HG02981 (cell line): ENCODE measurements around the gene PLXDC2.
"Not testable (repeated sequence)": the region's sequence is repeated elsewhere in the genome, so short reads cannot be mapped to it uniquely, and the experiment has no call there.

ENCODE experiments used
- ATAC-seq: cut with Tn5 transposase; IDR thresholded peaks from one replicate; pipeline ENCODE4 v1.9.1; 2021; ENCODE audit warnings: mild to moderate bottlenecking, moderate library complexity; ENCODE audit not compliant: unreplicated experiment

Gene PLXDC2

DNA sequence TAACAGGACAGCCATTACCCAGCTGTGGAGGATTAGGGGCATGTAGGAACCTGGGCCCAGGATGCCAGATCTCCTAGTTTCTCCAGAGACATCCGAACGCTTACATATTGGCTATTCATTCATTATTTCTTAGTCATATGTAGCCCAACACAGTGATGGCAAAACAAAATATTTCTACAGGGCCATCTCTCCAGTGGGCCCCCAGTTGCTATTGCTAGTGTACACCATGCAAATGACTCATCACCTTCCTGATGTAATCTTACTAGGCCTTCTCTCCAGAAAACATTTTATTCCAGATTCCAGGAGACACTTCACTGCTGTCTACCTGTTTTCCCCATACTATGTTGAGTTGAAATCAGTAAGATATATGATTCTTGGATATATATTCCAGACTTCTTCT lies 201.7 kb downstream of the PLXDC2 start:
- no peak for ATAC-seq

DNA sequence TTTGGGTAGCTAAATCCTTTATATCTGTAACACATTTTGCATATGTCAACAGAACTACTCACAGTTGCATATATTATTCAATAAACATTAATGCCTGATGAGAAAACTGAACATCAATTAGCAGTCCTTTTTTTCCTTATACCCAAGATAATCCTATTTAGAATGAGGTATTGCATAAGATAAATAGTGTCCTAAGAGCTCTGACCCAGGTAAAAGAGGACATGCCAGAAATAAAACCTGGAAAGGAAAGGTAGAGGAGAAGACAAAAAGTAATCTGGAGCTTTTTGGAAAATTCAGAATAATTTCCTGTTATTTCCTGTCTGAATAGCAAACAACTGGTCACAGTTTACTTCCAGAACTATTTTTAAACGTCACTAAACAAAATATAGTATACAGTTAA lies 204.4 kb downstream of the PLXDC2 start:
- no peak for ATAC-seq

DNA sequence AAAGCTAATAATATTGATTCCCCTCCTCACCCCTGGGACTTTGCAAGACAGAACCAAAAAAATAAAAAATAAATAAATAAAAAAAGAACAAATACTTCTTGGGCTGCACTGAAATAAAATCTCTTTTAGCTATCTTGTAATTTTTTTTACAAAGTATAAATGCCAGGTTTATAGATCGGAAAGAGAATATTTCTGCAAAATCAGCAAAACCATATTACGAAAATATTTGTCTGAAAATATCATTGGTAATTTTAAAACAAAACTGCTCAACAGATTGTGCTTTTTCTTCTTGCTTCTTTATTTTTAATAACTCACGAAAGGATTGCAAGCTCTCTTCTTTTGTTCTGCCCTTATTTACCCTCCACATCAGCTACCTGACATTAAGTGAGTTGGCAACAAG lies 213.3 kb downstream of the PLXDC2 start:
- ATAC-seq = no peak

- ATAC-seq = no peak
Observed at GRCh38 chr10:20033476-20033875, 217.2 kb downstream of the PLXDC2 start.

DNA sequence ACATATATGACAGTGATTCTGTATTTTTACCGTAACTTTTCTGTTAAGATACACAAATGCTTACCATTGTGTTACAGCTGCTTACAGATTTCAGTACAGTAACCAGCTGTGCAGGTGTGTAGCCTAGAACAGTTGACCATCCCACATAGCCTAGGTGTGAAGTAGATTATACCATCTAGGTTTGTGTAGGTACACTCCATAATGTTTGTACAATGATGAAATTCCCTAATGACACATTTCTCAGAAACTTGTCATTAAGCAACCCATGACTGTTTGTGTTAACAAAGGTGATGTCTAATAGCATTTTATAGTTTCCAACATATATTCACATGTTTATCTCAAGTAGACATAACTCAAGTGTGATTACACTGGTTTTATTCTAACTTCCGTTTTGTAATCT lies 218.5 kb downstream of the PLXDC2 start:
- no peak for ATAC-seq

GRCh38 chr10:20040012-20040411 lies 223.8 kb downstream of the PLXDC2 start:
- ATAC-seq = no peak

DNA sequence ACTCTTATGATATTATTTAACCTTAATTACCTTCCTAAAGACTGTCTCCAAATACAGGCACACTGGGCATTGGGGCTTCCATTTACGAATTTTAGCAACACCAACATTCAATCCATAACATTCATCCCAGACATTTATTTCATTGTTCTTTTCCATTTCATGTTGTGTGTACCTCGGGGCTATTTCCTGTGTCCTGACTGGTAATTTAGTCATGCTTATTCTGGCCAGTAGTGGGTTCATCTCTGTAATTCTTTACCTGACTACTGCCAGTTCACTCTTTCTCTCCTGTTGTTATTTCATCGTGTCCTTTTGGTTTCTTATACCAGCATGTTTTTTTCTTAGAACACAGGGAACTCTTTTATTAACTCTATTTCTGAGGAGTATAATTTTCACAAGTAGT lies 225.7 kb downstream of the PLXDC2 start:
- ATAC-seq = no peak

GRCh38 chr10:20045100-20045499 lies 228.9 kb downstream of the PLXDC2 start:
- ATAC-seq = not testable (repeated sequence)

DNA sequence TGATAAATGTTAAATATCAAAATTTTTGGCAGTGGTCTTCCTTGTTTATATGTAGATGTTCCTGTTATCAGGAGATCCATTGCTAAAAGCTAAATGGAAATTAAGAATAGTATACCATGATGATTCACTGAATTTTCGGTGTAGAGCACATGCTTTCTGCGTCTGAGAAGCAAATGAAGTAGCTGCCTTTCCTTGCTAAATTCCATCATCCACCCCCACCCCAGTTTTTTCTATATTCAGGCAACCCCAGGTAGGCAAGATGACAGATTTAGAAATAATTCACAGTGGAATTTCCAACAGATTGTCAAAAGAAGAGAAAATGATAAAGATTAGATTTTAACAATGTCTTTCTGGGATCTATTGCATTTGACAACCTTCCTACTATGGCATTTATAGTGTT lies 231.9 kb downstream of the PLXDC2 start:
- no peak for ATAC-seq

GRCh38 chr10:20058135-20058534 lies 241.9 kb downstream of the PLXDC2 start:
- no peak for ATAC-seq

DNA sequence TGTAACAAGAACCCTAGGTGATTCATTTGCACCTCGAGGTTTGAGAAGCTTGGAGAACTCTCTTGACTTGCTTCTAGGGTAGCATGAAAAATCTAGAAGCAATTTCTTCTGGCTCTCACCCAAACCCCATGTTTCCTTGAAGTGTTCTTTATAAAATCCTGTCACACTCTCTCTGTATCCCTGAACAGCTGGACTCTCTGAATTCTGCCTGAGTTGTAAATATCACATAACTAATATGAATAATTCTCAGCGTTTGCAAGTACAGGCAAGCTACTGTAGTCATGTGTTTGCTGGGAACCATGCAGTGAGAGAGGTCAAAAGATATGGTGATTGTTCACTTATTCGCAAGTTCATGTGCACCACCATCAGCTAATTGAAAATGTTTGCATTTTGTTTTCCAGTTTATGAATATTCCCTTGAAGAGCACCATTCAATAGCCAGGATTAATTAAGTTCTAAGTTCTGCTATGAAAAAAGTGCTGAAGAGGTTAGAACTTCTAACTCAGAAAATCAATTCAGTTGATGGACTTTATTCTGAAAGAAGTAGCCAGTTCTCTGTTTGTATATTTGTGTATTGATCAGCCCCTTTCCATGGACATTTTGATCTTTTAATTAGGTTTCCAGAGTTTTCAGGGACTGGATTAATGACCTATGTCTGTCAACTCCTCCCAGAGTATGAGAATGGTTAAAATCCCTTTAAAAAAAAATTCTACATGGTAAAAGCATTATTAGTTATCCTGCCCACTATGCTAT lies 243.0 kb downstream of the PLXDC2 start:
- no peak for ATAC-seq

GRCh38 chr10:20065814-20066213 lies 249.6 kb downstream of the PLXDC2 start:
- ATAC-seq = no peak

DNA sequence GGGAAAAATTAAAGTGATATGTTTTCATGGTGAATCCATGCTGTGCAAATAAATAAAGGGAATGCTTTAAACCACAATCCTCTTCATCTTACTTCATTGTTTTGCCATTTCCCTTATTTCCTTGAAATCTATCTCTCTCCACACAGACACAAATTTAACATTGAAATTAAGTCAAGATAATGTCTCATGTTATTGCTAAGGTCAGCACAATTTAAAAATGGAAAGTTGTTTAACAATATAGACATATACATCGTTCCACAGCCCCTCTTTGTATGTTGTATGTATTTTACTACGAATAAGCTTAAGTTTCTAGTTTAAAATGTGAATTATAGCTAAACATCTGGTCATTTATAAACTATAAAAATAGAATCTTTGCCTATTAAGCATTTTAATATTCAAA lies 256.9 kb downstream of the PLXDC2 start:
- no peak for ATAC-seq

DNA sequence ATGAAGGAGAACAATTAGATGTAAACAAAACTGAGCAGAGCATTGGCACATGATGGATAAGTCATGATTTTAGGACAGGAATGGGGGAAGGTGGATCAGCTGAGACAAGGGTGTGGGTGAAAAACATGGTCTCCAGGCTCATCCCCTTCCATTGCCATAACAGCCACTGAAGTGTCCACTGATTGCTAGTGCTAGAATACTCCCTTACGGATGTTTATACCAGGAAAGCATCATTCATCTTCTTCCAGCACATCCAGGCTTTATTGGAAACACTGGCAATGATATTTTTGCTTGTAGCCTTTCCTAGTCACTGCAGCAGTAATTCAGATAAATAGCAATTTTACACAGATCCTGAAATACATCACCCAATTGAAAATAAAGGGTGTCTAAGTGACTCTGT lies 259.5 kb downstream of the PLXDC2 start:
- no peak for ATAC-seq

DNA sequence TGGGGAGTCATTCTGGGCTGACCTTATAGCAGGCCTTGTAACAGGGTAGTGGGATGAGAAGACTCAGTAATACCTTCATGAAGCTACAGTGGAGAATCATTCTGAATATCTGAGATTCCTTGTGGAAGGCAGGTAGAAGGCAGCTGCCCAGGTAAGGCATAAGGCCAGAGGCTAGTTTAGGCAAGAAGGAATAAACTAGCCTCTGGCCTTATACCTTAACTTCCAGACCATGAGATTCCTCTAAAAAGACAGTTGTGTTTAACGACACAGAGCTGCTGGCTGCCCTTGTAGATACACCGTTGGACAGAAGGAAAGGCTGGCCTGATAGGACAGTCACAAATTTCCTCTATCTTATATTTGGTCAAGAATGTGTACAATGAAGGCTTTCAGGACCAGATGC lies 268.2 kb downstream of the PLXDC2 start:
- no peak for ATAC-seq

GRCh38 chr10:20085115-20085514 lies 268.9 kb downstream of the PLXDC2 start:
- no peak for ATAC-seq

DNA sequence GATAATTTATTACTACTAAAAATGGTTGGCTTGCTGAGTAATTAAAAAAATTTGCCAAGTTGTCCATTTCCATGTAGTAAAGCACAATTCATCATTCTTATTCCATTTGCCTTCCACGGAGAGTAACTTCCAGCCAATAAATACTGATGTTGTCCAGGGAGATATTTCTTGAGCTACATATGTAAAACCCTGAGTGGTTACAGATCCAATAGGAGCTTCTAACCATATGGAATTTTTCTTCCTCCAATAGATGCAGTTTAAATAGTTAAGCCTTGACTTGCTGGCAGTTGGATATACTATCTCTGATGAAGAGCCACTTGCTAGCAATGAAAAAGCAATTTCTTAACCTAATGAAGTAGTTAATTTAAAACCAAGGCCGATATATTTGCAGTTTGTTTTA lies 271.1 kb downstream of the PLXDC2 start:
- no peak for ATAC-seq

DNA sequence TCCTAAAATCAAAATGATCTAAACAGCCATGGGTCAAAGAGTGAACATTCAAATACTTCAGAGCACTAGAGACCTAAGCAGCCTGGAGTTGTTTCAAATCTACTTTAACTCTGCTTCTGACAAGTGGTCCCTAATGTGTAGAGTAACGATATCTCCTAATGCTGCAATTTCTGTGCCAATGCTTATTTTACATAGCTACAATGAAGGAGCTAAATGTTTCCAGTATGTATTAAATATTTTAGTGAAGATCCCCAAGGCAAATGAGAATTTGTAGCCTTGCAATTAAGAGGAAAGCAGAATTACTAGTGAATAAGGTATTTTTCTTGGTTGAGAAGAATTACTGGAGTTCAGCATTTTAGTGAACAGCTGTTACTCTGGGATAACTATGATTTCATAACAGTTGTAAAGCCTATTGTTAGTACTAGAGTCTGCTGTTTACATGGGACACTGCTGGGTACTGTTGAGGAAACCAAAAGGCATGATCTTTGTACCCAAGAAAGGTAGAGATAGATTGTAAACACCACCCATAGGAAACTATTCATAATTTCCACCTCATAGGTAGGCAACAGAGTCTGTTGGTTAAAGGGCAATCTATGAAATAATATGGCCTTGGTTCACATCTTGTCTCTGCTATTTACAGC lies 271.9 kb downstream of the PLXDC2 start:
- no peak for ATAC-seq

DNA sequence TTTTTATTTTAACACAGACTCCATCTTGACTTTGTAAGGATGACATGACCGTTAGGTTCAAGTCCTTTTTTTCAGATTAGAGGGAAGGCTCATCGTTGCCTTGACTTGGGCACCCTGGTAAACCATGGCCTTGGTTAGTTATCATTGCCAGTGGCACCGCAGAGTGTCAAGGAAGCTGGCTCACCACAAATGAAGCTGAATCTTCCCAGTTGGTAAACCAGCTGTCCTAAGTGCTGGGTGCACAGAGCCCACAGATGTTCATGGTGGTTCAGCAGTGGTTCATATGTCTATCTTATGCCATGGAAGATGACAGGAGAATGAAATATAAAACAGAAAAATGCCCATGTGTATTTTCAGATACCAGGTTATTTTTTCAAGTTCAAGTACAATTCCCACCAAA lies 273.6 kb downstream of the PLXDC2 start:
- ATAC-seq = no peak

GRCh38 chr10:20090831-20091230 lies 274.6 kb downstream of the PLXDC2 start:
- ATAC-seq = no peak

GRCh38 chr10:20091698-20092097 lies 275.5 kb downstream of the PLXDC2 start:
- ATAC-seq = no peak

GRCh38 chr10:20093600-20093999 lies 277.4 kb downstream of the PLXDC2 start:
- ATAC-seq = no peak
